Esophagus squamous epithelium (tissue), 4 donors: ENCODE data around the gene SH3GL3.

ENCODE experiments used
- CTCF ChIP-seq, 6 experiments: fragments of 450-650 bp in 4 of 6; fragments of 200-600 bp in 2 of 6; sonication (generic) in 2 of 6; IDR thresholded peaks; one replicate each; pipeline ENCODE4 v1.5.1; 2016 to 2019; ENCODE audit warnings: antibody characterized with exemption in 6 of 6, mild to moderate bottlenecking in 4 of 6, moderate library complexity in 4 of 6
- POLR2A ChIP-seq, 4 donors: fragments of 450-650 bp; IDR thresholded peaks; one replicate each; pipeline ENCODE4 v1.6.1; 2017; ENCODE audit warnings: antibody characterized with exemption in 4 of 4, mild to moderate bottlenecking in 4 of 4, moderate library complexity in 3 of 4

GRCh38 chr15:83665480-83665879 lies 218.3 kb downstream of the SH3GL3 start:
- TF ChIP-seq CTCF (IDR thresholded peaks at IDR 0.05): no peak
- TF ChIP-seq POLR2A (IDR thresholded peaks at IDR 0.05): no peak
